Adrenal gland (tissue), 12 donors: Measurements from ENCODE around the gene RNF151. TPM values are rescaled to one million over a fixed set of nuclear protein-coding genes. Genes with fewer than 3 reads are reported as not detected.

ENCODE experiments used
- DNase-seq, 7 donors: peaks; one replicate each; pipeline ENCODE4 v3.0.0-alpha.2; 2019 to 2020
- H3K27ac ChIP-seq, 5 donors: fragments of 200-600 bp; sonication (generic) in 4 of 5; 1 replicate in 3 of 5; 2 replicates in 2 of 5; pipeline versions ENCODE4 v1.5.1 to v1.8.0; 2016 to 2020; ENCODE audit warnings: mild to moderate bottlenecking in 1 of 5
- H3K27me3 ChIP-seq: fragments of 200-600 bp; 2 replicates; pipeline ENCODE4 v1.8.0; 2021
- H3K36me3 ChIP-seq, 2 donors: fragments of 200-600 bp; replicated peaks in 1 of 2; 1 replicate in 1 of 2; 2 replicates in 1 of 2; pipeline versions ENCODE4 v1.5.1 to v1.8.0; 2018 to 2022
- H3K4me1 ChIP-seq, 2 donors: fragments of 200-600 bp; replicated peaks in 1 of 2; 1 replicate in 1 of 2; 2 replicates in 1 of 2; pipeline versions ENCODE4 v1.5.1 to v1.8.0; 2018 to 2021
- H3K4me3 ChIP-seq, 4 donors: fragments of 200-600 bp; sonication (generic) in 3 of 4; one replicate each; pipeline ENCODE4 v1.5.1; 2016 to 2018
- H3K9me3 ChIP-seq, 3 donors: fragments of 200-600 bp; sonication (generic) in 1 of 3; replicated peaks in 1 of 3; 1 replicate in 2 of 3; 2 replicates in 1 of 3; pipeline versions ENCODE4 v1.5.1 to v1.8.0; 2016 to 2021
- CTCF ChIP-seq, 6 experiments: fragments of 450-650 bp in 4 of 6; fragments of 200-600 bp in 2 of 6; sonication (generic) in 1 of 6; IDR thresholded peaks; 1 replicate in 5 of 6; 2 replicates in 1 of 6; pipeline versions ENCODE4 v1.5.1 to v1.8.0; 2016 to 2021; ENCODE audit warnings: antibody characterized with exemption in 6 of 6, mild to moderate bottlenecking in 2 of 6, moderate library complexity in 1 of 6
- POLR2A ChIP-seq, 2 donors: fragments of 450-650 bp; IDR thresholded peaks; one replicate each; pipeline ENCODE4 v1.6.1; 2017; ENCODE audit warnings: antibody characterized with exemption in 2 of 2, mild to moderate bottlenecking in 2 of 2, moderate library complexity in 1 of 2
- WGBS, 4 donors: extraction: QIAGEN DNeasy Blood & Tissue Kit in 2 of 4; methylation state at CpG; one replicate each; pipeline versions ENCODE4 v1.1.5 to v1.1.7; 2013 to 2017; 5-methylcytosine and 5-hydroxymethylcytosine counted together
- intact Hi-C, 2 donors: fragments of 100-400 bp; cut with DNase I; formaldehyde crosslinking; loops; one replicate each; pipeline versions ENCODE4 v1.14.1 to v1.15.0; 2022 to 2023
- polyA plus RNA-seq, 3 donors: library from polyadenylated mRNA; stranded (reverse); fragments of 200-250 nt in 2 of 3; fragments of 350-450 nt in 1 of 3; fragmentation: Illumina TruSeq in 1 of 3; extraction: RNeasy Lipid Tissue Mini Kit (QIAGEN cat#74804) in 1 of 3; gene quantifications; one replicate each; pipeline ENCODE4 v1.2.3, GENCODE V29; 2013 to 2014
- total RNA-seq, 9 donors: library from RNA; depleted of rRNA in 4 of 9; stranded (reverse); fragments of >200 nt in 4 of 9; fragments of 120-200 nt in 1 of 9; fragmentation: NEBNext Ultra II Directional in 1 of 9; extraction: Animal tissue kit (Norgen Biotek cat#: 25700) in 1 of 9; gene quantifications; one replicate each; pipeline versions ENCODE4 v1.1.0 to v1.2.4, GENCODE V29; 2013 to 2023
- donor health status: healthy with polysubstance abuse.
- donor health status: Bipolar disorder and iron deficiency.
- donor health status: DM: yes; HTN: yes; CAD: no.
- donor health status: DM: no; HTN: no; CAD: no.
- donor health status: DM: no; HTN: no; CAD: no.
- donor health status: DM: yes; HTN: yes; CAD: no.

RNF151 gene
- total and polyA plus RNA-seq, 12 donors = 0.20 to 0.64 (median 0.47) TPM; not detected in 9

GRCh38 chr16:1929105-1929504 is 37.6 kb upstream of the RNF151 start:
- Histone ChIP-seq H3K36me3 (no peaks in the 10 kb centered on the region), H3K9me3 (no peaks in the 10 kb centered on the region), H3K4me1 (peaks cover 6 to 8% of the 10 kb centered on the region in 2 donors), H3K4me3 (peak overlapping the region in 2 of 4 donors; percentile 46 to 59), H3K27me3 (no peaks in the 10 kb centered on the region), H3K27ac (peak overlapping the region in 2 of 5 donors; percentile 45 to 55)
- intact Hi-C loops = no loop called here
- TF ChIP-seq POLR2A (IDR thresholded peaks at IDR 0.05) (no peak), CTCF (IDR thresholded peaks at IDR 0.05) (no peak)
- DNase-seq = peak in 2 of 7 donors; percentile 23 to 46
- 13 to 26% (median 15%) methylated on average over 8 to 11 of the region's 11 CpGs for WGBS, 4 donors

GRCh38 chr16:1929578-1930337 is 36.9 kb upstream of the RNF151 start:
- Histone ChIP-seq H3K4me3 (peak overlapping the region in 2 of 4 donors; percentile 46 to 59), H3K36me3 (no peaks in the 10 kb centered on the region), H3K27ac (peak overlapping the region in 2 of 5 donors; percentile 45 to 55), H3K9me3 (no peaks in the 10 kb centered on the region), H3K4me1 (peaks cover 6 to 8% of the 10 kb centered on the region in 2 donors), H3K27me3 (no peaks in the 10 kb centered on the region)
- peak; percentile 83 to 92 (median 91) for DNase-seq
- intact Hi-C loops = loop anchor here in 1 of 2 donors (5.0 kb wide), 1 partner anchor 67 kb away; no protein-coding TSS in a partner anchor
- 12 to 37% (median 20%) methylated on average over 7 to 70 of the region's 70 CpGs for WGBS, 4 donors
- TF ChIP-seq POLR2A (IDR thresholded peaks at IDR 0.05) (no peak), CTCF (IDR thresholded peaks at IDR 0.05) (peak; percentile 53 to 100 (median 84))

DNA sequence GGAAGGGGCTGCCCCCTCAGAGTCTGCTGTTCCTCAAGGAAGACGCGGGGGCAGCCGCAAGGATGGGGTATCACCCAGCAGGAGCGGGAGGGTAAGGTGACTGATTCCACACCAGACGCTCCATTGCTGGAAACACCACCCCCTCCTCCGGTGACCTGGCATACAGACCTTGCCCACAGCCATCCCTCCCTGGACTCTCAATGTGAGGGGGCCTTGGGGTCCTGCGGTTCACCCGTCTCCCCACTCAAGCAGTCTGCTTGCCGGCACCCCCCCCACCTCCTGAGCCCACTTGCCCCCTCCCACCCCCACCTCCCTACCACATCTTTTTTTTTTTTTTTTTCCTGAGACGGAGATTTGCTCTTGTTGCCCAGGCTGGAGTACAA is 36.3 kb upstream of the RNF151 start:
- H3K36me3 ChIP-seq = no peaks in the 10 kb centered on the region
- DNase-seq = no peak
- no peak overlapping the region for H3K27ac ChIP-seq
- 76 to 87% (median 82%) methylated on average over 6 to 10 of the region's 10 CpGs for WGBS, 4 donors
- H3K4me3 ChIP-seq = no peak overlapping the region
- TF ChIP-seq POLR2A (IDR thresholded peaks at IDR 0.05) (no peak), CTCF (IDR thresholded peaks at IDR 0.05) (no peak)
- intact Hi-C loops = loop anchor here in 1 of 2 donors (5.0 kb wide), 1 partner anchor 68 kb away; no protein-coding TSS in a partner anchor
- H3K9me3 ChIP-seq = no peaks in the 10 kb centered on the region
- peaks cover 6 to 8% of the 10 kb centered on the region in 2 donors for H3K4me1 ChIP-seq
- no peaks in the 10 kb centered on the region for H3K27me3 ChIP-seq

DNA sequence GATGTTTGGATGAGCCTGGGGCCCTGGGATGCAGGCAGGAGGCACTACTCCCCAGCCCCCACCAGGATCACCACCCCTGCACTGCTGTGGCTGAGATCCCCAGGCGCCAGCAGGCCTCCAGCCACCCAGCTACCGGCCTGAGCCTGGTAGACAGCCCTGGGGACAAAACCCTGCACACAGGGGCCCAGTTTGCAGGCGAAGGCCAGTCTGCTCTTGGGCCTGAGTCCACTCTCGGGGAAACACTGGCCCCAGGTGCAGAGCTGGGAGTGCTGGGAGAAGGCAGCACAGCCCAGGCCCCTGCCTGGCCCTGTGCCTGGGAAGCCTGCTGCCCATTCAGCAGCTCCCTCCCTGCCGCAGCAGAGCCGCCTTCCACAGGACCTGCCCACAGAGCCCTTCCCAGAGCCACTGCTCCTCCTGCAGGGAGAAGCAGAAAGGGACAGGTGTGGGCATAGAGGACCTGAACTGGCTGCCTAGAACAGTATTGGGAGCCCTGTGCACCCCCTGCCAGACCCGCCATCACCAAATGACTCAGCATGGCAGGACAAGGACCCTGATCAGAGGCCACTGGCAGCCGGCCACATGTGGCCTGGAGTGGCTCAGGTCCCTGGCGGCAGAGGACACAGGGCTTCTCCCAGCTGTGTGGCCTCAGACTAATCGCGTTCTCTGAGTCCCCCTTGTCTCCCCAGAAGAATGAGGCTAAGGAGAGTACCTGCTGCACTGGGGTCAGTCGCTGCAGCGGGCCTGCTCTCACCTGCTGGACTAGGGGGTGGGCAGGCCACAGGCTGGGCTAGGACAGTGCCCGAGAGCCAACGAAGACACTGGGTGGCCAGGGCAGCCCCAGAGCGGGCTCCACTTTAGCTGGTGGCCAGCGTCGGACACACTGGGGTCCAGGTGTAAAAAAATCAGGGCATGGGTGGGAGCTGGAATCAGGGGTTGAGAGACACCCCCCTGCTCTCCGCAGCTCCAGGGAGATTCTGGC is 34.3 kb upstream of the RNF151 start:
- 57 to 66% (median 65%) methylated on average over 8 to 19 of the region's 19 CpGs for WGBS, 4 donors
- H3K4me1 ChIP-seq = peaks cover 6 to 8% of the 10 kb centered on the region in 2 donors
- H3K27me3 ChIP-seq = no peaks in the 10 kb centered on the region
- H3K4me3 ChIP-seq = no peak overlapping the region
- H3K27ac ChIP-seq = no peak overlapping the region
- DNase-seq = peak; percentile 45 to 67 (median 55)
- H3K9me3 ChIP-seq = no peaks in the 10 kb centered on the region
- H3K36me3 ChIP-seq = no peaks in the 10 kb centered on the region
- peak in 1 of 6 experiments; percentile 25 for TF ChIP-seq CTCF (IDR thresholded peaks at IDR 0.05)
- no peak for TF ChIP-seq POLR2A (IDR thresholded peaks at IDR 0.05)
- intact Hi-C loops = loop anchor here in 1 of 2 donors (5.0 kb wide), 1 partner anchor 70 kb away; no protein-coding TSS in a partner anchor
